GM21528 (cell line): ENCODE results near the gene MGMT.

ENCODE experiments used
- ATAC-seq: cut with Tn5 transposase; IDR thresholded peaks from one replicate; pipeline ENCODE4 v1.9.1; 2021; ENCODE audit warnings: mild to moderate bottlenecking, moderate library complexity; ENCODE audit not compliant: unreplicated experiment, low FRiP score

The MGMT gene

DNA sequence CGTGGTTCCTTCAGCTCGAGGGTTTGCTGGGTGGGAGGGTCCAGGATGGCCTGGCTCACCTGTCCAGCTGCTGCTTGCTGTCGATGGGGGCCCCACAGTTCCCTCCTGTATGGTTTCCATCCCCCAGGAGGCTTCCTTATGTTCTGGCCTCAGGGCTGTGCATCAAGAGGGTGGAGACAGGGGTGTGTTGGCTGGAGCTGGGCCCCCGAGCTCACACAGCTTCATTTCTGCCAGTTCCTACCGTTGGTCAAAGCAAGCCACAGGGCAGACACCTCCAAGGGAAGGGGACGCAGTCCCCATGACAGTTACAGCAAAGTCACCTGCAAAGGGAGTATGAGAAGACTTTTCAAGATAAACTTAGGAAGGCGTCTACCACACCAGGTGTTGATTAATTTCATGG is 340.2 kb downstream of the MGMT start:
- ATAC-seq: no peak

DNA sequence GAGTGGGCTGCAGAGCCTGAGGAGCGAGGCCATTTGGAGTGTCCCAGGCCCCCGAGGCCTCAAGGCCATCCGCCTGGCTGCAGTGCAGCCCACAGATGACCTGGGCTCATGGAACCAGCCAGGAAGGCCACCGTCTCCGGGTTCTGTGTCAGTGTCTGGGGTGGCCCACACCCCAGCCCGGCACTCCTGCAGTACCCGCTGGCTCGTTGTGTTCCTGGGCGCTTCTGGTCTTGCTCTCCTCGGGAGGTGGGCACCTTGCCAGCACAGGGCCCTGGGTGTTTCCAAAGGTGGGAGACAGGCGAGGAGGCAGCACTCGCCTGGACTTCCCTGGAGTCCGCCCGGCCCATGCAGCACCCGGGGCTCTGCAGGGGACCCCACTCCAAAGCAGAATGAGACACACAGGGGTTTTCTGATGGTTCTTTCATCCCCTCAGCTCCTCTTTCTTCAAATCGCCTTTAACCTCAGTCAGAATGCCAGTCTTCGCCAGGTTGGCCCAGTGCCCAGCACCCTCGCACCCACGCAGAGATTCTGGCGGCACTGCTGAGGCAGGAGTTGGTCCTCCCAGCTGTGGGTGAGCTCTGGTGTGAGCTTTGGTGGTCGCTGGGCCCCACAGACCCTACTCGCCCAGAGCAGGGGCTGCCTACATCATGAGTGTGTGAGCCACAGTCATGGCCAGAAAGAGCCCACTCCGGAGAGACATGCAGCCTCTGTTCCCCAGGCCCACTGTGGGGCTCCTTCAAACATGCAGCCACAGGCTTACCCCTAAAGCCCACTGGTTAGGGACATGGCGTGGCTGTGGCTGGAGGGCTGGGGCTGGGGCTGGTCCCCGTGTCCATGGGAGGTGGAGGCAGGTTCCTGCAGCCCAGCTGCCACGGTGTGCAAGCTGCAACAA is 341.3 kb downstream of the MGMT start:
- ATAC-seq: no peak

DNA sequence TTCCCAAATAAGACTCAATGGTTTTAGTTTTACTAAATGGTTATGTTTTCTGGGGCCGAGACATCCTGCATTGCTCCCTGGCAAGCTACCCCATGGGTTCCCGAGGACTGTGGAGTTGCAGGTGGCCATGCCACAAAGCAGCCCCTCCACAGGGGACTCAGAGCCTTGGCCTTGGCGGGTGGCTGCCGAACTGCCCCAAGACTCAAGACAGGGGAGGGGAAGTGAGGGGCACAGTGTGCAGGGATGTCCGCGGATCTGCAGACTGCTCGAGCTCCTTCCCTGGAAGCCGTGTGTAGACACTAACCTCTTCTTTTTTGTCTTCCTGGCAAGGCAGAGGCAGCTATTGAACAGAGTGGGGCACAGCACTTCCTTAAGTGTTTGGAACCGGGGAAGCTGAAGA is 342.4 kb downstream of the MGMT start:
- no peak for ATAC-seq

DNA sequence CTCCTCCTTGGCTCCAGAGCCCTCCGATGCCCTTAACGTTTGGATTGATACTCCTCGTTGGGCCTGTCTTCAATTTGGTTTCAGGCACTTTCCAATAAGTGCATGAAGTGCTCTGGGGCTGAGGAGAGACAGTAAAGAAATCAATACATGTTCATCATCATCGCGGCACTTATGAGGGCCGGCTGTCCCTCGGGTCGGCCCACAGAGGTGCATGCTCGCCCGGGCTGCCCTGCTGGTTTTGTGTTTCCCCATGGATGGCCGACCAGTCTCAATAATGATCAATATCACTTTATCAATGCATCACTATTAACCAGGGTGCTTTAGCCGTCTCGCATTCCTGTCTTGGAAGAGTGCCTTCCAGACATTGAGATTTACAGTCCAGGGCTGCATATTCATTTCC is 342.8 kb downstream of the MGMT start:
- no peak for ATAC-seq

DNA sequence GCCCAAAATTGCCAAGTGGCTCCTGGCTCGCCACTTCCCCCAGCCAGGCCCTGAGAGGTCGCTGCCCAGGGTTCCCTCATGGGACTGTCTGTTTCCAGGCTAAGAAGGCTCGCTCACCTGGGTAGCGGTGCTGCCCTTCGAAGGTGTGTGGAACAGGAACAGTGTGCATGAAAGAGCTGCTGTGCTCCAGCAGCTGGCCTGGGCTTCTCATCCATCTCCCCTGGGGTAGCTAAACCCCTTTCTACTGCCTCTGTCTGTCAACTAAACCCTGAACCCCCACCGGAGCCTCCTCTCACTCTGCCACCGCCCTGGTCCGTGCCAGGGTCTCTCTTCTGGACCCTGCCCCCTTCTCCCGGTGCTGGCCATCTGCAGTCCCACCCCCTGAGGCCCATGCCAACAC is 344.2 kb downstream of the MGMT start:
- no peak for ATAC-seq

DNA sequence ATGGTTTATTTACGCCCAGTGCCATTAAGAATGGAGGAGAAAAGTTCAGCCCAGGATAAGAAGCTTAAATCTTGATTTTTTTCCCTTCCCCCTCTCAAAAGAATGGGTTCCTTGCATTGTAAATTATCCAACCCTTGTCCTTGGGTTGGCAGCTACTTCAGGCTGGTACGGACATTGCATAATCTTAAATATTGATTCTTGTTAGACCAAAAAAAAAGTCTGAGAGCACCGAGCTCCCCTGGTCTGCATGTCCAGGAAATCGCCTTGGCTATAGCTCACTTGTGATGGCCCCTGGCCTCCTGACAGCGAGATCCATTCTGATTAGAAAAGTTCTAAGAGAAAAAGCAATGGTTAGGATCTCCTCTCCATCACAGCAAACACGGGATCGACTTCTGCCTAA is 345.4 kb downstream of the MGMT start:
- ATAC-seq: no peak

DNA sequence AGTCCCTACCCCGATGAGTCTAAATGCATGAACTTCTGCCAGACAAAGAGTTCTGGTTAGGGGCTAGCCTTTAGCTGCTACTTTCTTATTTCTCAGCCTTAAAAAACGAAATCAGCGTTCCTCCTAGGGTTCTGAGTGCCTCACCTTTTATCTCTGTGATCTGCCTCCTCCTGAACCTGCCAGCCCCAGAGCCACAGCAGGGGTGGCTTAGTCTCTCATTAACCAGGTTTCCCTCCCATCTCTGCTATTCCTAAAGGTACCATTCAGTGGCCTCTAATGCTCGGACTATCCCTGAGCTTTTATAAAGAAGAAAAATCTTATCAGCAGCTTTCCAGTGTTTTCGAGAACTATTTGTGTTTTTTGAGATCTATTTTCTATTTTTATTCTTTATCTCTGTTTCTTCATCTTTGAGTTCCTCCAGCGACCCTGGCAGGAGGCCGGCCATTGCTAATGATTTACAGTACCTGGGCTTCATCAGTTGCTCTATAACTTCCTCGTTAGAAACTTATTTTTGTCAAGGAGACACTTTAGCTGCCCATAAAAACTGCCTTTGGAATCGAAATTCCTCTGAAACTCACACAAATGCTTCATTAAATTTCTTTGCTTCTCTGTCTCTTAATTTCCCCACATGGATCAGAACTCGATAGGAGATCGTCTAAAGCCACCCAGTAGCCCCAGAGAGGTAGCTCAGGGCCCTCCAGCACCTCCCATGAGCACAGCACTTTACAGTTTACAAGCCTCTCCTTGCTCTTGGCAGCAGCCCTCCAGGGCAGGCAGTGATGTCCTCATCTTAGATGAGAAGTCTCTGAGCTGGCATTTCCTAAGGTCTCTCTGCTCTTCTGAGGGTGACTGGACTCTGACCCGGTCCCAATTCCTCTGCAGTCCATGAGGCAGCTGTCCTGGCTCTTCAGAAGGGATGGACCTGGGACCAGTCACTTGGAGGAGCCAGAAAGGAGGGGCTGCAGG is 347.9 kb downstream of the MGMT start:
- no peak for ATAC-seq

DNA sequence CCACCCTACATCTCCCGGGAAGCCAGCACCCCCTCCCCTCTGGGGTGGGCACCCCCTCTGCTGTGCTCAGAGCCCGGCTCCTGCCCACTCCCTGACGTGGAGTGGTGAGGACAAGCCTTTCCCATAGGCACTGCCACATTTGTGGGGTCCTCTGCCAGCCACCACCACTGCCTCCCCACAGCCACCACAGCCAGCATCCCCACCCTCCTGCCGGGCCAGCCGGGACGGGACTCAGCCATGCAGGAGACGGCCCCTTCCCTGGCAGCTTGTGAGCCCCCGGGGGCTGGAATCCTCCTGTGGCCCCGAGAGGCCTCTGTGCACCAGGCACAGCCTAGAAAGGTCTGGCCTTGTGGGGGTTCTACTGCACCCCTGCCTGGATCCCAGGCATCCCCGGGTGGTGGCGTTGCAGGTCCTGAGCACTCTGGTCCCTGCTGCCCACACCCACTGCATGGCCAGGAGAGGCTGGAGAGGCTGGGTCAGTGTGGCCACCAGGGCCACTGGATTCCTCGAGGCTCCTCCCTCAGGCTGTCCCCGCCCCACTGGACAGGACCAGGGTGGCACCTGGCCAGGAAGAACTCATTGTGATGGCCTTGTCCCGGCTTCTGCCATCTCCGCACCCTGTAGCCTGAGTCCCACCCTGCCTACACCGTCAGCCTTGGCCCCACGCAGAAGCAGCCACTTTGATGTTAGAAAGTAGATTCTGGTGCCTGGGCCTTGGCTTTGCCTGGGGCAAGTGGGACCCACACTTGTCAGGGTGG is 349.0 kb downstream of the MGMT start:
- no peak for ATAC-seq

DNA sequence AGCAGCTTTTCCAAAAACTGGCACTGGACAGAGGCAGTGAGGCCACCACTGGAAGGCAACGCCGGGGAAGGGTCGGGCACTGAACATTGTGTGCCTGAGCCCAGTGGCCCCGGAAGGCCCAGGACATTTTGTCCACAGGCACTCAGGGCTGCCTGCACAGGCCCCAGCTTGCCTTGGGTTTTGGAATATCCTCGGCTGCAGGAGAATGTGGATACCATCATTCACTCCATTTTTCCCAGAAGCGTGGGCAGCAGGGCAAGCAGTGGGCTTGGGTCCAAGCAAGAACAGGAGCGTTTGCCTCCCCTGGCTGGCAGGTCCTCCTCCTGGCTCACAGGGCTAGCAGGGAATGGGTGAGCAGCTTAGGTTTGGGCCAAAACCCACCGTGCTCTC is 349.6 kb downstream of the MGMT start:
- no peak for ATAC-seq
